Astrocyte (in vitro differentiated cells and primary cell): ENCODE data around the gene XYLT1.

Experiments
- EZH2 ChIP-seq: IDR thresholded peaks from 2 replicates; pipeline ENCODE4 v1.6.1; 2012; ENCODE audit warnings: mild to moderate bottlenecking, low read length, inconsistent platforms; ENCODE audit not compliant: insufficient read depth
- TF ChIP-seq, protein P1 (sequence below): IDR thresholded peaks from 2 replicates; pipeline ENCODE4 v1.5.1; 2011; ENCODE audit warnings: low read depth, mild to moderate bottlenecking, inconsistent platforms, low read length, moderate library complexity; ENCODE audit not compliant: insufficient read depth

DNA sequence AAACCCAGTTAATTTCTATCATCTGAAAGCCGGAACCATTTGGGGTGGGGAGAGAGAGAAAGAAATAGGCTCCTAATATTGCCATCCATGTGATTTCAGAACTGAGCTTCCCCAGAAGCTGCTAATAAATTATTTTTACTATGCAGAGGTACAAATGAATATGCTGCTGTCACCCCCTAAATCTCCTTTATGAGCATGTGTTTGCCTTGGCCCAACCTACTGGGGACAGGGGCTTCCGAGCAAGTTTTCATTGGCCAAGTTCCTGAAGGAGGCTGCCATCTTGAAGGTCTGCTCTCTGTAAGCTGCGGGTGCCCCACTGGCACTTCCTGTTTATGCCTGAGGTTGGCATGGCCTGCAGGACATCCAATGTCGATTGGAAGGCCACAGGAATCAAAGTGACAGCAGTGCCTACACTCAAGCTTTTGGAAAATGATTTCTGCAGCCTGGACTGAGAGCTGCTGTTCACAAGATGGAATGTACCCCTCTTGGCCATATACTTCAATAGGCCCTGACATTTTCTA is 194.7 kb downstream of the XYLT1 start:
- TF ChIP-seq, protein P1, sequence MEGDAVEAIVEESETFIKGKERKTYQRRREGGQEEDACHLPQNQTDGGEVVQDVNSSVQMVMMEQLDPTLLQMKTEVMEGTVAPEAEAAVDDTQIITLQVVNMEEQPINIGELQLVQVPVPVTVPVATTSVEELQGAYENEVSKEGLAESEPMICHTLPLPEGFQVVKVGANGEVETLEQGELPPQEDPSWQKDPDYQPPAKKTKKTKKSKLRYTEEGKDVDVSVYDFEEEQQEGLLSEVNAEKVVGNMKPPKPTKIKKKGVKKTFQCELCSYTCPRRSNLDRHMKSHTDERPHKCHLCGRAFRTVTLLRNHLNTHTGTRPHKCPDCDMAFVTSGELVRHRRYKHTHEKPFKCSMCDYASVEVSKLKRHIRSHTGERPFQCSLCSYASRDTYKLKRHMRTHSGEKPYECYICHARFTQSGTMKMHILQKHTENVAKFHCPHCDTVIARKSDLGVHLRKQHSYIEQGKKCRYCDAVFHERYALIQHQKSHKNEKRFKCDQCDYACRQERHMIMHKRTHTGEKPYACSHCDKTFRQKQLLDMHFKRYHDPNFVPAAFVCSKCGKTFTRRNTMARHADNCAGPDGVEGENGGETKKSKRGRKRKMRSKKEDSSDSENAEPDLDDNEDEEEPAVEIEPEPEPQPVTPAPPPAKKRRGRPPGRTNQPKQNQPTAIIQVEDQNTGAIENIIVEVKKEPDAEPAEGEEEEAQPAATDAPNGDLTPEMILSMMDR = no peak
- TF ChIP-seq EZH2 = no peak
